GM06990 (cell line): ENCODE measurements around the gene GRIK3.

Source experiments
- DNase-seq: peaks from one replicate; pipeline ENCODE4 v3.0.0-alpha.2; 2011; ENCODE audit not compliant: insufficient read length; ENCODE audit errors: extremely low read depth
- H3K27me3 ChIP-seq: replicated peaks from 2 replicates; pipeline ENCODE4 v1.6.0; 2011; ENCODE audit warnings: low read length; ENCODE audit not compliant: control insufficient read depth, insufficient read depth
- H3K36me3 ChIP-seq: 2 replicates; pipeline ENCODE4 v1.5.1; 2011; ENCODE audit warnings: low read length; ENCODE audit not compliant: control insufficient read depth, insufficient read depth
- H3K4me3 ChIP-seq: replicated peaks from 2 replicates; pipeline ENCODE4 v1.5.1; 2011; ENCODE audit warnings: low read depth, mild to moderate bottlenecking, control low read depth, low read length
- CTCF ChIP-seq: IDR thresholded peaks from 2 replicates; pipeline ENCODE4 v1.5.1; 2011; ENCODE audit warnings: low read length, control low read depth, mild to moderate bottlenecking, inconsistent platforms; ENCODE audit not compliant: insufficient read depth, poor library complexity, severe bottlenecking

The GRIK3 gene

GRCh38 chr1:37037690-37038089 lies 3.4 kb upstream of the GRIK3 start:
- no peak for DNase-seq
- Histone ChIP-seq H3K4me3 (no peak overlapping the region), H3K27me3 (peaks cover 3% of the 10 kb centered on the region; the same call in 1 of the 2 replicates), H3K36me3 (no peaks in the 10 kb centered on the region)
- no peak for TF ChIP-seq CTCF

GRCh38 chr1:37036667-37037053 lies 2.3 kb upstream of the GRIK3 start:
- no peak for TF ChIP-seq CTCF
- Histone ChIP-seq H3K4me3 (no peak overlapping the region), H3K27me3 (peaks cover 6% of the 10 kb centered on the region; the same call in 1 of the 2 replicates), H3K36me3 (no peaks in the 10 kb centered on the region)
- no peak for DNase-seq

DNA sequence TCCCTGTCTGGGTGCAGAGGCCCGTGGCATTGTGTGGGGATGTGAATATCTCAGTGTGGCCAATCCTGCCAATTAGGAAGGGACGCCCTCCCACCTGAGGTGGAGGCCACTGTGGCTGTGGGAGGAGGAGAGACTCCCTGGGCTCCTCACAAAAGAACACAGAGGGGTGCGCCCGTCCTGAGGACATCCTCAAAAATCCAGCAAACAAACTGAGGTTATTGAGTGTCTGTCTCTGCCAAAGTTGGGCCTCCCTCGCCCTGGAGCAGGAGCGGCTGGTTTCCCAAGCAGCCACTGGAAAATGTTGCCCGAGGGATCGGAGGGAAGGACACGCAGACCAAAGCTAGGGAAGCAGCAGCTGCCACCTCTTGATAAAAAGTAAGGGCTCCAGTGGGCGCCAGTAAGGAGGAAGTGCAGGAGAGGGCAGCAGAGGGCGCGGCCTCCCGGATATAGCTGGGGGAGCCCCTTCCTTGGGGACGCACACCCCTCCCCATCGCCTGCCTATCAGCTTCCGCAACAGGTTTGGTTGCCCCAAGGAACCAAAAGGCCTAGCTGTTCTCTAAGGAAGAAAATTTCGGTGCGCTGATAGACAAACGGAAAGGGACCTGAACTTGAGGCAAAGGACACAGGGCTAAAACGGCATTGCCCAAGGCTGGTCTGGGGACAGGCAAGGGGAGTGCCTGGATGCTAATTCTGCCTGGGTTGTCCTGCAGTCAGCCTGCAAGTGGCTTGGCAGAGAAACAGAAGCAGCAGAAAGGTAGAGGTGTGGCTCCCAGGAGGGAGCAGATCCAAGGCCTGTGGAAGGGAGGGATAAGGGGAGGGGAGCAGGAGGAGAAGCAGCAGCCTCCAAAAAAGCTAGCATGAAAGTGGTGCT lies 1.7 kb upstream of the GRIK3 start:
- Histone ChIP-seq H3K36me3 (no peaks in the 10 kb centered on the region), H3K27me3 (peaks cover 6% of the 10 kb centered on the region; the same call in 1 of the 2 replicates), H3K4me3 (no peak overlapping the region)
- DNase-seq, result peak; percentile 30
- no peak for TF ChIP-seq CTCF

GRCh38 chr1:37035014-37035691 lies 838 bp upstream of the GRIK3 start:
- H3K4me3 ChIP-seq, result no peak overlapping the region
- no peak for DNase-seq
- no peak for TF ChIP-seq CTCF
- H3K36me3 ChIP-seq, result no peaks in the 10 kb centered on the region
- H3K27me3 ChIP-seq, result peaks cover 6% of the 10 kb centered on the region; the same call in 1 of the 2 replicates

GRCh38 chr1:37033355-37034101 lies 787 bp downstream of the GRIK3 start:
- no peak for DNase-seq
- no peak overlapping the region for H3K4me3 ChIP-seq

More at GRCh38 chr1:37033355-37034101, 787 bp downstream of the GRIK3 start:
- no peaks in the 10 kb centered on the region for H3K36me3 ChIP-seq
- no peak for TF ChIP-seq CTCF
- peaks cover 5% of the 10 kb centered on the region; the same call in 1 of the 2 replicates for H3K27me3 ChIP-seq
